Skin of body (tissue), 2 donors: Measurements from ENCODE around the gene FBXO17. TPM values are rescaled to one million over a fixed set of nuclear protein-coding genes. Genes with fewer than 3 reads are reported as not detected.

Experiments
- DNase-seq: peaks from one replicate; lab custom pipeline; 2025; lab: John Stamatoyannopoulos, UW
- total RNA-seq: library from RNA; depleted of rRNA; stranded (reverse); fragments of >200 nt; gene quantifications from one replicate; pipeline ENCODE4 v1.2.3, GENCODE V29; 2014

The FBXO17 gene
- total RNA-seq, 1 donor from 2014 or later, result 19.9 TPM

GRCh38 chr19:38918526-38918925 is 57.0 kb downstream of the FBXO17 start:
- DNase-seq, result no peak

GRCh38 chr19:38917921-38918491 is 57.5 kb downstream of the FBXO17 start:
- DNase-seq, result no peak

- no peak for DNase-seq
These were observed 58.0 kb downstream of the FBXO17 start for GRCh38 chr19:38917516-38917915.

- no peak for DNase-seq
These were observed 59.9 kb downstream of the FBXO17 start for GRCh38 chr19:38915329-38916321.

- no peak for DNase-seq
These were observed 61.6 kb downstream of the FBXO17 start for GRCh38 chr19:38913958-38914357.

GRCh38 chr19:38912600-38913514 is 62.7 kb downstream of the FBXO17 start:
- no peak for DNase-seq

GRCh38 chr19:38911388-38912001 is 64.0 kb downstream of the FBXO17 start:
- no peak for DNase-seq

- no peak for DNase-seq
These were observed 65.1 kb downstream of the FBXO17 start for GRCh38 chr19:38910488-38910887.

- DNase-seq, result no peak
These were observed 66.6 kb downstream of the FBXO17 start for GRCh38 chr19:38908911-38909310.

- no peak for DNase-seq
These were observed 67.9 kb downstream of the FBXO17 start for GRCh38 chr19:38907670-38908069.

GRCh38 chr19:38907227-38907626 is 68.3 kb downstream of the FBXO17 start:
- DNase-seq, result no peak

GRCh38 chr19:38905620-38906019 is 69.9 kb downstream of the FBXO17 start:
- DNase-seq, result no peak

GRCh38 chr19:38904581-38905539 is 70.7 kb downstream of the FBXO17 start:
- no peak for DNase-seq

GRCh38 chr19:38901683-38902082 is 73.9 kb downstream of the FBXO17 start:
- DNase-seq, result no peak

- no peak for DNase-seq
These were observed 74.8 kb downstream of the FBXO17 start for GRCh38 chr19:38900743-38901190.

- DNase-seq, result peak; percentile 74
These were observed 75.3 kb downstream of the FBXO17 start for GRCh38 chr19:38900202-38900629.

- peak; percentile 100 for DNase-seq
These were observed 75.9 kb downstream of the FBXO17 start, which contains the start of the genes NFKBIB and SIRT2 for GRCh38 chr19:38899447-38900201. Gene NFKBIB, plus strand, starts transcription at chr19:38899969. Its CDS starts 64 bp downstream, at chr19:38900033. Gene SIRT2, minus strand, starts transcription at chr19:38899618. Its CDS starts 97 bp downstream, at chr19:38899521.

- no peak for DNase-seq
These were observed 76.6 kb downstream of the FBXO17 start for GRCh38 chr19:38898788-38899446.
